ENCODE measurements around the gene PRLR.
"Not testable (repeated sequence)": the region's sequence is repeated elsewhere in the genome, so short reads cannot be mapped to it uniquely, and the experiment has no call there.

Gene PRLR

DNA sequence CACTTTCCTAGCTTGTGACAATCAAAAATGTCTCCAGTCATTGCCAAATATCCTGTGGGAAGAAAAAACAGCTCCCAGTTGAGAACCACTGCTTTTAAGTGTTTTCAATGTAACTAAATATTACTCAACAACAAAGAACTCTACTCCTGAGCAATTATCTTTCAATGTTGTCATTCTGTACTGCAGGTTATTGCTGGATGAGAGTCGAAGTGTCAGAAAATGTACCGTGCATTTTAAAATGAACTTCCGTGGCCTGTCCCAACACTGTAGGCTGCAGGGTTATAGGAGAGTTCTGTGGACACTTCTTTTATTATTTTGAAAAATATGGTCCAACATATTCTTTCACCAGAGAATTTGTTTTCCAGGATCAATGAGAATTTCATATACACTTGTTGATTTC lies 147.8 kb downstream of the PRLR start:
- no peak for DNase-seq (ENCODE audit: low read depth)

DNA sequence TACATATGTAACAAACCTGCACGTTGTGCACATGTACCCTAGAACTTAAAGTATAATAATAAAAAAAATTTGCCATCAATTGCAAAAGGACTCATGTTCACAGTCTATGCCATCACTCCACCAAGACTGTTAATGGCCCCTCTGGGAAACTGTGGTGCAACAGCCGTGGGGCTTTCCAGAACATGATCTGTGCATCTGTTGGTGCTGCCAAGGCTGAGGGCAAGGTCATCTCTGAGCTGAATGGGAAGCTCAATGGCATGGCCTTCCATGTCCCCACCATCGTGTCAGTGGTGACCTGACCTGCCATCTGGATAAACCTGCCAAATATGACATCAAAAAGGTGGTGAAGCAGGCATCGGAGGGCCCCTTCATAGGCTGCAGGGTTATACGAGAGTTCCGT lies 149.2 kb downstream of the PRLR start:
- DNase-seq (ENCODE audit: low read depth): no peak

DNA sequence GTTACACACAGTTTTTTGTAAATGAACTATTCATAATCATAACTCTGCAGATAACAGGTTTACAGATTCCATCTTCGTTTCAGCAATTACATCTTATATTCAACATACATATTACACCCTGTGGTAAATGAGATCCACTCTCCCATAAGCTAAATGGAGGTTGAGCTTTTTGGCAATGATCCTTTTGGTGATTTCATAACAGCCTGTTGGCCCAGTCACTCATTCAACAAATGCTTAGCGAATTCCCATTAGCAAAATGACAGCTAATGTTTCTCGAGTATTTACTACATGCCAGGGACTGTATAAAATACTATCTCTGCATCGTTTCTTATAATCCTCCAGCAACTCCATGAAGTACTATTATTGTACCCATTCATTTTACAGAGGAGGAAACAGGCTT lies 157.1 kb downstream of the PRLR start:
- no peak for DNase-seq (ENCODE audit: low read depth)

DNA sequence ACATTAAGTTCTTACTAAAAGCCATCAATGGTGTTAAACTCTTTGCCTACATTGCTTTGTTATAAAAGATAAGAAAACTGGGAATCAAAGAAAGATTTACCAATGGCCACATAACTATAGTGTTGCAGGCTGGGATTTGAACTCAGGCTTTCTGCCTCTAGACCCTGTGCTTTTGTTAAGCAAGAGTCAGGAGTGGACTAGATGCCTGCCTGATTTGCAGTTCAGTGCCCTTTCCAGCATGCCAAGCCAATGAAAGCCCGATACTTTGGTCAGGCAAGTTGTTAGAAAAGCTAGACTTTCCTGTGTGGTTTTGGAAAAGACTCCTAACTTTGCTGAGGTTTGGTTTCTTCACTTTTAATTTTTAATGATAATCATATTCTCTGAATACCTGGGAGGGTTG lies 161.1 kb downstream of the PRLR start:
- DNase-seq (ENCODE audit: low read depth): no peak

DNA sequence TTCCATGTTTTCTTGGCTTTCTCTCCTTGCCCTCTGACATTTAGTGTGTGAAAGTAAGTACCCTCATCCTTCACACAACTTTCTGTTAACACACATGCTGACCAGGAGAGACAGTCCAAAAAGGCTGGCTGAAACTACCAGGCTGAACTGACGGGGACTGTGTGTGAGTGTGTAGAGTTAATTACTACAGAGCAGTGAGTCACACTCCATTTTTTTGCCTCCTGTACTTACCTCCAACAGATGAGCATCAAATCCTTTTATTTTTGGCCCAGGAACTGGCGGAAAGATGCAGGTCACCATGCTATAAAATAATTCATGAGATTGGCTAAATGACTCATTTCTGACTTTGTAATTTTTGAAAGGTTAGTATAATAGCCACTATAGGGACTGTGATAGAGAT lies 162.3 kb downstream of the PRLR start:
- no peak for DNase-seq (ENCODE audit: low read depth)

DNA sequence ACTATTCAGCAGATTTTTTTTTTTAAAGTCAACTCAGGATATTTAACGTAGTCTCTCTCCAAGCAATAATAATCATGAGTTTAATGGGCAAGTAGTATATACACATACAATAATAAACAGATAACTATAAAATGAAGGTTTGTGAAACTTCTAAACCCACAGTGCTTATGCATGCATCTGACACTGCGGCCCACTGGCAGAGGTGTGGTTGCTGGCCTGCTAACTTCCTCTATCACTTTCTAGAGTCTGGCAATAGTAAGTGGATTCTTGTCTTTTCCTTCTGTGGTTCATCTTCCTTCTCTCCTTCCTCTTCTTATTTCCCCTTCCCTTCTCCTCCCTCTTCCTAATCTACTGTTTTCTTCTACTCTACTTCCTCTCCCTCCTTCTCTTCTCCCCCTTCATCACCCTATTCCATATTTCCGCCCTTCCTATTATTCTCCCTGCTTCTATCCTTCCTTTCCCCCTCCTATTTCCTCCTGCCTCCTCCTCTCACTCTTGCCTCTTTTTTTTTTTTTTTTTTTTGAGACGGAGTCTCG lies 164.0 kb downstream of the PRLR start:
- DNase-seq (ENCODE audit: low read depth): no peak

DNA sequence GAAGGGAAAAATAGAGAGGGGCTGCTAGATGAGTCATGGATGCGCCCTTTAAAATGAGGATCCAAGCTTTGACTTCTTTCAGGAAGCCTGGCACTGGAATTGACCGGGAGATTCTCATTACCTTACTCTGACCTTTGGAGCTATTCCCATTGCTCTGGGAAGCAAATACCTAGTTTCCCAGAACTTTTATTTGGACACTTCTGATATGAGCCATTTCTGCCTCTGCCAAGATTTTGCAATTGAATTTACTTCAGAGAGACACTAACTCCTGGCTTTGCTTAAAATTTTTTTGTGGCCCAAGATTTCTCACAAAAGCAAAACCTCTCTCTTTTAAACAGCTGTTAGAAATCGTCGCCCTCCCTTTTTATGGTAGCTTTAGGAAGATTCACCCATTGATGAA lies 166.9 kb downstream of the PRLR start:
- DNase-seq (ENCODE audit: low read depth): no peak

DNA sequence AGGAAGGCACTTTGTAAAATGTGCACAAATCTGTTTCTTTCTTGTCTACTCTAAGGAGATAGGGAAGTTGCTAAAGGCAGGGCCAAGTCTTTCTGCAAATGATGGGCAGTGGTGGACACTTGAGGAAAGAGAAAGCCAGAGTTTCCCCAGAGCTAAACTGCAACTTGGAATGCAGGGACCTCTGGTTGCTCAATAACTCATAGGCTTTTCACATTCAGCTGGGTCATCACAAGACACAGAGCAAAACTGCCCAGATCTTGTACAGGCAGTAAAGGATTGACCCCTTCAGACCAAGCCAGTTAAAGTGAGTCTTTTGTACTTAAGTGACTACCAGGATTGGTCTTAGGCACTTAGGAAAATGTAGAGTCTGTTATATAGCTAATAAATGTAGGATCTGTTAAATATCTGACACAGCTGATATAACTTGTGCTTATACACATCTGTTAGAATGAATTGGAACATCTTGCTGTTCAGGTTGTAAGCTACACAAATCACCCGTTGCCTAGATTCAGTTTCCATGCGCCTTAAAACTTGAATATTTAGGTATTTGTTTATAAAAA lies 169.0 kb downstream of the PRLR start:
- no peak for DNase-seq (ENCODE audit: low read depth)

DNA sequence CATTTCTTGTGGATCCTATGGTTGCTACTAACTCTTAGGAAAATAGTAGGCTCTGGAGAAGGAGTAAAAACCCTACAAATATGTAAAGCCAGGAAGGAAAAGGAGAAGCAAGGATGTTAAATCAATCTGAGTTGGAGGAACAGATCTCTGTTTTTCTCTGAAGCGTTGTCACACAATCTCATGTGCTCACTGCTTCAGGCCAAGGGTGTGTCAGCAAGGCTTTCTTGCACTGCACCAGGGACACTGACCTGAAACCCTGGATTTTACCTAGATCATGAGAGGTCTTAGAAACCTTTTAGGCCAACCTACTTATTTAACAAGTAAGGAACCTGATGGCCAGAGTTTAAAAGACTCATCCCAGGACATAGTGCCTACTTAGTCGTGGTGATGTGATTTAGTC lies 170.1 kb downstream of the PRLR start:
- no peak for DNase-seq (ENCODE audit: low read depth)

DNA sequence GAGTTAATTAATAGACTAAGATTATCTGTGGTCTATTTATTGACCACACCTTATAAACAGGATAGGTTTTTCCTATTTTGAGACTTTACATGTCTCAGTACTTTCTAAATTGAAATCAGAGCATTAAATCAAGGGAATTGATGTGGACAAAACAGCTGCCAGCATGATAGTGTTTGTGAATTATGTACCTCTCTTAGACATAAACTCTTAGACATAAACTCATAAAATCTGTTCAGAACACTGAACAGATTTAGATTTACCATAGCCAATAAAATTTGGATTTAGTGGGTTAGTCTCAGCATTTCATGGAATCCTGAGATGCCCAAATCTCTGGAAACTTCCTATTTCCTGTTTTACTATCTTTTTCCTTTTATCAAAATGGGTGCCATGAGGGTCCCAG lies 171.0 kb downstream of the PRLR start:
- DNase-seq (ENCODE audit: low read depth): no peak

DNA sequence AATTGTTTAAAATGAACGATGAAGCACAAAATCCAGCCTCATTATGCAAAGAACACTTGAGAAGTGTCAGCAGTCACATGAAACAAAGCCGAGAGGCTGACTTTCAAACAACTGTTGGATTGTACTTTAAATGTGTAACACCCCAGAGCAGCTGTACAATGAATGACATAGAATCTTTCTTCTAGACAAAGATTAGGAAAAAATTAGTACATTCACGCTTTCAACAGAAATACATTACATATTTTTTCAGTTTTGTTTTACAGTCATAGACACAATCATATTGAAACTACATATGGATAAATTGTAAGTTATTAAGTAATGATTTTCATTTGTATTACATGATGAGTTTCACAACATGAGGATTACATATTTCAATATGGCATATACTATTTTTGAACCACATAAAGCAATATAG lies 171.9 kb downstream of the PRLR start:
- DNase-seq (ENCODE audit: low read depth): no peak

DNA sequence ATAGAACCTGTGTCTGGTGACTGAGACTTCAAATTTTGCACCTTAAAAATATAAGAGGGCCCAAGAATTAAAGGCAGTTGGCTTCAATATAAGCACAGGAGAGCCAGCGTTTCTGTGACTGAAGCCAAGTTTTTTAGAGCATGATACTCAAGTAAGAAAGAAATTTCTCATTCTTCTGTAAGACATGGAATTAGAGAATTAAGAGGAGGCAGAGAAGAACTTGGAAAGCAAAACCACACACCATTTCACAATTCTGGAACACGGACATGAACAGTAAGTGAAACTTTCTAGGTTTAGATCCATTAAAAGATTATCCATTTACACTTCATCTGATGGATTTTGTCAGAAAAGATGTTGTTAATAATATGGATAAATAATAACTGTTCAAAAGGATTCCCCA lies 173.6 kb downstream of the PRLR start:
- DNase-seq (ENCODE audit: low read depth): no peak

DNA sequence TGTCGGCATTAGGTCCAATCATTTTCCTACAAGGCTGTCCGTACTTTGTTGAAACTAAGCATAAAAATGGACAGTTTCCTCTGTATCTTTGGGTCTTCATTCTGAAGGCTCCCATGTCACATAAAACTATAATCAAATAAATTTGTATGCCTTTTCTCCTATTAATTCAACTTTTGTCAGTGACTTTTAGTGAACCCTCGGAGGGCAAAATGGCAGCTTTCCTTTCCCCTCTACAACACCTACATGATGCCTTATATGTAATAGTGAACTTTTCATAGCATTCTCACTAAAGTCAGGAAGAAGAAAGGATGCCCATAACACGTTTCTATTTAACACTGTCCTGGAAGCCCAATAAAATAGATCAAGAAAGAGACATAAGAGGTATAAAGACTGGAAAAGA lies 177.4 kb downstream of the PRLR start:
- no peak for DNase-seq (ENCODE audit: low read depth)

DNA sequence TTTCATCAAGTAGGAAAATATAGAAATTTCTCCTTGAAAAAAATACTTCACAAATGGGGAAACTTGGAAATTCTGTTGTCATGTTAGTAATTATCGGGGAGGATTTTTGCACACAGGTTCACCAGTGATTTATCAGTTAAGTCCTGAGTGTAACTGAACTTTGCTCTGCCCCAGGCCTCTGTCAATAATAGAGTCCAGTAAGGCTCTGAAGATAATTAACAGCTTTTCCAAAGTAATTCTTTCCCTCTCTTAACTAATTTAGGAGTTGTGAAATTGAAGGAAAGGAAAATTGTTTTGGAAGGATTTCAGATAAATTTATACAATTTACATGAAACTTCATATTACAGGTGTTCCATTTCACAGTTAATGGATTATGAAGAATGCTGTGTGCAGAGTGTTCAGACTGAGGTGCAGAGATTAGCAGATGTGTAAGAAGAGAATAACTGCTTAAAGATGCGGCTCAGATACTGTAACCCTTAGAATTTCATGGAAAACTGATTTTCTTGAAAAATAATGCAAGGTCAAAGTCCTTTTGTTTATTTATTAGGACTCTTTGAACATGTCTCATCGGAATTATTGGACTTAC lies 179.7 kb downstream of the PRLR start:
- no peak for DNase-seq (ENCODE audit: low read depth)

DNA sequence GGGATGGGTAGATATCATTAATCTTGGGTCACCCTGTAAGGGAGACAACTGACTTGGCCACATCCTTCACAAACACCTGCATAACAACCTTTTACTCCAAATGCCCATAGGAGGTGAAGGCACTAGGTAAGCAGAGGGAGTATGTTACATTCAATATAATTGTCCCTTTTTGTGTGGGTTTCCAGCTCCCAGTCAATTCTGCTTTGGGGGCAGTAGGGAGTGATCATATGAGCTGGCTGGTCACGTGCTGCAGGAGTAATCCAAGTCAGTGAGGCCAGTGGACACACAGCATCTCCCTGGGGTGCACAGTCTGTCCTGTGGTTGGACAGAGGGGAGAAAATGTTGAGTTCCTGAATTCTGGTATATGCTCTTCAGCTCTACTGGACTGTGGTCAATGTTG lies 181.4 kb downstream of the PRLR start:
- DNase-seq (ENCODE audit: low read depth): no peak

DNA sequence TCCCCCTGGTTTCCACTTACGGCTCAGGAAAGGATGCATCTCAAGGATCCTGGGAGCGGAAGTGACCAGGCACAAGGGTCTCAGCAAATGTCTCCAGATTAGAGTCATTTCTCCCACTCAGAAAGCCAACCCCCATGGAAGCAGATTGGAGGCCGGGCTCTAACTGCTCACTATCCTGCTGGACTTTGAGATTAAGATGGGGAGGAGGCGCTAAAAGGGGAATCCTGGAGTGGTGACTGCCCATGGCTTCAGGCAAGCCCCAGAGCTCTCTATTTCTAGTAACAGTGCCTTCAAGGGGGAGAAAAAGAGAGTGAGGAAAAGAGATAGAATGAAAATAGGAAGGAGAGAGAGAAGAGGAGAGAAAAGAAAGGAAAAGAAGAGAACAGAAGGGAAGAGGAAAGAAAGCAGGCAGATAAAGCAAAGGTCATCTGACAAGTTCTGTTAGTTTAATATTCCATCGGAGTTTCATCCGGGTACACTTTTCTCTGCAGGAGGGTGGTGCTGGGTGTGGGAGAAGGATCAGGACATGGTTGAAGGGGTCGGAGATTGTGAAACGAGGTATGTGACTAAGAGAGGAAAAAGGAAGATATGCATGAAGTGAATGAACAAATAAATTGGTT lies 182.4 kb downstream of the PRLR start, which contains the start of gene AGXT2:
TSS of gene AGXT2 (minus strand) at position 165 of the 620 bp plus-strand sequence. CDS start at position 108, 57 bp downstream.
- no peak for DNase-seq (ENCODE audit: low read depth)

DNA sequence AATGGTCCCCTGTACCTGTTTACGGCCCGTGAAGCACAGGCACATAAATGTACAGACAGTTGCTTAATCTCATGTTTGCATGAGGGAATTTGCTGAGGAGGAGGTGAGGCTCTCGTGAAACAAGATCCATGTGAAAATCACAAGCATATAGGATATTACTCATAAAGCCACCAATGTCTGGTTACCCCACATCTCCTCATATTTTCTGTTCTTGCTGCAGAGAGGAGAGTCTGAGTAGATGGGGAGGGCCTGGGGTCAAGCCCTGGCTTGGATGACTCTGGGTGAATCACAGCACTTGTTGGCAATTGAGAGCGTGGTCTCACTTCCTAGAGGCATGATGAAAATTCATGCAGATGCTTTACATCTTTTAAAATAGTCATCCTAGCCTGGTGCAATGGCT lies 183.5 kb downstream of the PRLR start:
- no peak for DNase-seq (ENCODE audit: low read depth)

DNA sequence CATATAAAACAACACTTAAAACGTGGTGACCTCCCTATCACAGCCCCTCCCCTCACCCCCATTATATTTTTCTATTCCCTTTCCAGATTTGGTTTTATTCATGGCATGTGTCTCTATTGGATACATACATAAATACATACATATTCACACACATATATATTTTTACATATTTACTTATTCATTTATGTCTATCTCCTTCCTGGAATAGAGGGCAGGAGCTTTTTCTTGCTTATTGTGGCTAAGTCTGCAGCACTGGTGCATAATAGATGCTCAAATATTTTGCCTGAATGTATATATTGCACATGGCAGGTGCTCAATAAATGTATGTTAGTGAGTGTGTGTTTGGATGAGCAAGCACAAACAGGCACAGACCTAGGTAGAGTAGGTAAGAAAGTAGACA lies 185.0 kb downstream of the PRLR start:
- no peak for DNase-seq (ENCODE audit: low read depth)

DNA sequence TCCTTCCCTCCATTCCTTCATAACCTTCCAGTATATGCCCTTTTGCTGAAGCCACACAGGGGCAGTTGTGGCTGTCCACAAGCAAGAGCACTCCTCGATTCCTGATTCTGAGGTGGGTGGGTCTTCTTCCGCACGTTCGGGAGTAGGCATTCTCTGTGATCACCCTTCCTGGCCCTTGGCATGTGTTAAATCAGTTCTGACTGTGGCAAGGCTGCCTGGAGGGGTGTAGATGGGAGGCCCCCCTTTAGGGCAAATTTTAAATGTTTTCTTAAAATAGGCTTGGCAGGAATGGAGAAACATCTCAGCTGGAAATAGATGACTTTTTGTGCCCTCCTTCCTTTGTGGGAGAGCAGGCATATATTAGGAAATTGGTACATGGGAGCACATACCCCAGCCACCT lies 185.6 kb downstream of the PRLR start:
- DNase-seq (ENCODE audit: low read depth): no peak

DNA sequence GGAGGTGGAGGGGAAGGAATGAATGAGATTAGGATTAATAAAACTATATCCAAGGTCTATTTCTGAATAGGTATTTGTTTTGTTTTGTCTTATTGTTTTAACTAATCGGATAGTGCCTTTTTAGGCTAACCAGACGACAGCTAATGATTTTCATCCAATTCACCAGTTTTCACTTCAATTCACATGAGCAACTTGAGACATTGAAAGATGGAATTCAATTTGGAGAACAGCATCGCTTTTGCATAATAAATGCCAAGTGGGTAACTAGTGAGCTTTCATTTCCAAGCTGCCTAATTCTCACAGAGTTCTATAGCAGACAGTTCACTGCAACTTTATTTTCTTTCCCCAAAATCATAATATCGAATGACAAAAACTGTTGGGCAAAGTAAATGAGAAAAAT lies 187.5 kb downstream of the PRLR start:
- no peak for DNase-seq (ENCODE audit: low read depth)

DNA sequence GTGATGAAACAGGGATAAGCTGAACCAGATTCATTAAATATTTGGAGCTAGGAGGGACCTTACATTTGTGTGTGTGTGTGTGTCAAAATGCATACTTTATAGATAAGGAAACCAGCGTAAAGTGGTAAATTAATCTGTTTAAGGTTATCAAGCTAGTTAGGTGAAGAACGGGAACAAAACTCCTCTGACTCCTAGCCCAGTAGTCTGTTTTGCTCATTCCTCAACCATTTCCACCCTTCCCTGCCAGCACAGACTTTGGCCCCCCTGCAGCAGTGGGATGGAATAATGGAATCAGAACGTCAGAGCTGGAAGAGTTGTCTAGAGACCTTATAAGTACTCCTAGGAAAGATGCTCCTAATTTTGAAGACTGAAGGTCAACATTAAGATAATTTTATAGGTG lies 189.0 kb downstream of the PRLR start:
- no peak for DNase-seq (ENCODE audit: low read depth)

DNA sequence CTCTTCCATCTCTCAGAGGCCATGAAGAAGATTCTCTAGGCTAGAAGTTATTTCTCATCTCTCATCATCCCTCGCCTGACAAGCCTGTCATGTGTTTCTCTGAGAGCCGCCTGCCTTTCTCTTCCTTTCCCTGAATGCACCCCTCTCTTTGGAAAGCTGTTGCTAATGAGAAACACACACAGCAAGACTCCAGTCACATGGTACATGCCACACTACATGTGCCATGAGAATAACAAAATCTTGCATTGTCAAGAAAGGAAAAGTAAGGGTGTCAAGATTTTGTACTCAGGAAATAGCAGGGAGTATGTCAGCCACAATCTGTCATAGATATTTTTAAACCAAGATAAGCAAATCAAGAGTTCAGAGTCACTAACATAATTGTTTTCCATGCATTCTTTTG lies 191.4 kb downstream of the PRLR start:
- DNase-seq (ENCODE audit: low read depth): no peak

DNA sequence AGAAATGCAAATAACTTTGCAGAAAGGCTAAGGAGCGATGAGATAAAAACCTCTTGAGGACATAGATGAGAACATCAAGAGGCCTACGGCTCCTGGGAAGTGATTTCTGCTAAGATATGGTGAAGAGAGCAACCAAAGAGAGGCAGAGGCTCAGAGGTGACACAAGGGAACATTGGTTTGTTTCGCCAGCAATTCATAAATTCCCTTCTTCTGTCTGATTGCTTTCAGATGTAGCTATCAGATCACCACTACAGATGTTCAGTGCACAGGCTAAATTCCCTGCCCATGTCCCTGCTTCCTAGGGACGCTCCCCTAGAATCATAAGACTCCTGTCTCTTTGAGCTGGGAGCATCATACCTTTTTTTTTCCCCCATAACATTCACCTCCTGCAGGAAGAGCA lies 193.8 kb downstream of the PRLR start:
- DNase-seq (ENCODE audit: low read depth): no peak

DNA sequence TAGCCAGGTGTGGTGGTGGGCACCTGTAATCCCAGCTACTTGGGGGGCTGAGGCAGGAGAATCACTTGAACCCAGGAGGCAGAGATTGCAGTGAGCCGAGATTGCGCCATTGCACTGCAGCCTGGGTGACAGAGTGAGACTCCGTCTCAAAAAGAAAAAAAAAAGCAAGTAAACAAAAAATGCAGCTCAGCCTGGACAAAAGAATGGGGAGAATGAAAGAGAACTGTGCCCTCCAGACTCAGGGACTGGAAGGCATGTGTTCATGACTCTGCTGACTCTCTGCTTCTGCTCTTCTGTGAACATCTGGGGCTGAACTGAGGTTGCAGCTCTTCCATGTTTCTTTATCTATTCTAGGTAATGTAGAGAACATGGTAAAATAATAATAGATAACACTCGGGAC lies 194.4 kb downstream of the PRLR start:
- DNase-seq (ENCODE audit: low read depth): not testable (repeated sequence)

All from stimulated activated CD8-positive, alpha-beta memory T cell treated with anti-CD3 and anti-CD28 coated beads, Interleukin-7, amount 100 ng/mL, for 24 hours (primary cell).